ENCODE measurements around the gene FHIT. TPM values are rescaled to one million over a fixed set of nuclear protein-coding genes. Genes with fewer than 3 reads are reported as not detected.

The FHIT gene
- total RNA-seq, 4 donors from 2014 or later = 1.6 to 12.9 (median 7.8) TPM

DNA sequence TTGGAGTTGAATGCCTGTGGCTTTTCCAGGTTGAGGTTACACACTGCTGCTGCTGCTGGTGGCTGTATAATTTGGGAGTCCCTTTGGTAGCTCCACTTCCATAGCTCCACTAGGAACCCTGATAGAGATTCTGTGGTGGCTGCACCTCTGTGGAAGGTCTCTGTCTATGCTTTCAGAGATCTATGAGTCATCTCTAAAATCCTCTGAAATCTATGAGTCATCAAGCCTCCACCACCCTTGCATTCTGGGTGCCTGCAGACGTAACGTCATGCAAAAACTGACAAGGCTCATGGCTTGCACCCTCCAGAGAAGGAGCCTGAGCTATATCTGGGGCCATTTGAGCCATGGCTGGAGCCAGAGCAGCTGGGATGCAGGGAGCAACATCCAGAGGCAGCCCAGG, 1164.4 kb downstream of the FHIT start:
- WGBS, 2 donors = 60 to 94% methylated on average over 2 of the region's 2 CpGs
- TF ChIP-seq EP300 (IDR thresholded peaks at IDR 0.05) (no peak), POLR2A (IDR thresholded peaks at IDR 0.05) (no peak)
- TF ChIP-seq, protein P1, sequence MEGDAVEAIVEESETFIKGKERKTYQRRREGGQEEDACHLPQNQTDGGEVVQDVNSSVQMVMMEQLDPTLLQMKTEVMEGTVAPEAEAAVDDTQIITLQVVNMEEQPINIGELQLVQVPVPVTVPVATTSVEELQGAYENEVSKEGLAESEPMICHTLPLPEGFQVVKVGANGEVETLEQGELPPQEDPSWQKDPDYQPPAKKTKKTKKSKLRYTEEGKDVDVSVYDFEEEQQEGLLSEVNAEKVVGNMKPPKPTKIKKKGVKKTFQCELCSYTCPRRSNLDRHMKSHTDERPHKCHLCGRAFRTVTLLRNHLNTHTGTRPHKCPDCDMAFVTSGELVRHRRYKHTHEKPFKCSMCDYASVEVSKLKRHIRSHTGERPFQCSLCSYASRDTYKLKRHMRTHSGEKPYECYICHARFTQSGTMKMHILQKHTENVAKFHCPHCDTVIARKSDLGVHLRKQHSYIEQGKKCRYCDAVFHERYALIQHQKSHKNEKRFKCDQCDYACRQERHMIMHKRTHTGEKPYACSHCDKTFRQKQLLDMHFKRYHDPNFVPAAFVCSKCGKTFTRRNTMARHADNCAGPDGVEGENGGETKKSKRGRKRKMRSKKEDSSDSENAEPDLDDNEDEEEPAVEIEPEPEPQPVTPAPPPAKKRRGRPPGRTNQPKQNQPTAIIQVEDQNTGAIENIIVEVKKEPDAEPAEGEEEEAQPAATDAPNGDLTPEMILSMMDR (IDR thresholded peaks at IDR 0.05) = no peak
- Histone ChIP-seq H3K27me3 (no peaks in the 10 kb centered on the region), H3K4me1 (no peaks in the 10 kb centered on the region), H3K4me3 (no peak overlapping the region), H3K27ac (no peak overlapping the region), H3K36me3 (no peaks in the 10 kb centered on the region), H3K9me3 (no peaks in the 10 kb centered on the region)
- no peak for DNase-seq (ENCODE audit: low spot score in 2 of 2)

DNA sequence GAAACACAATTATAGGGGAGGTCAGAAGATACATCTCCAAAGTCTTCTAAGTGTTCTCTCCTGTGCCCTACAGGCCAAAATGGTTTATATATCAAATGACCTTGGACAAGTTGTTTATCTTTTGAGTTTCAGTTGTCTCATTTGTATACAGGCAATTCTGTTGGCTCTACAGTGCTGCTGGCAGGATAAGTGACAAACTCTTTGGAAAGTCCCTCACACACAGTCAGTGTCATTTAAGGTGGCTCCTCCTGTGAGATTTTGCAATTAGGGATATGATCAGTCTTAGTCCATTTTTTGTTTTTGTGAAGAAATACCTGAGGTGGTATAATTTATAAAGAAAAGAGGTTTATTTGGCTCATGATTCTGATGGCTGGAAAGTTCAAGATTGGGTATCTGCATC, 1165.6 kb downstream of the FHIT start:
- Histone ChIP-seq H3K36me3 (no peaks in the 10 kb centered on the region), H3K4me1 (peaks cover 0 to 4% (median 0%) of the 10 kb centered on the region in 4 donors), H3K4me3 (no peak overlapping the region), H3K27me3 (no peaks in the 10 kb centered on the region), H3K27ac (no peak overlapping the region), H3K9me3 (no peaks in the 10 kb centered on the region)
- no peak for TF ChIP-seq EP300 (IDR thresholded peaks at IDR 0.05)
- TF ChIP-seq, protein P1 (IDR thresholded peaks at IDR 0.05) = no peak
- TF ChIP-seq POLR2A (IDR thresholded peaks at IDR 0.05) = no peak
- no peak for DNase-seq (ENCODE audit: low spot score in 2 of 2)

DNA sequence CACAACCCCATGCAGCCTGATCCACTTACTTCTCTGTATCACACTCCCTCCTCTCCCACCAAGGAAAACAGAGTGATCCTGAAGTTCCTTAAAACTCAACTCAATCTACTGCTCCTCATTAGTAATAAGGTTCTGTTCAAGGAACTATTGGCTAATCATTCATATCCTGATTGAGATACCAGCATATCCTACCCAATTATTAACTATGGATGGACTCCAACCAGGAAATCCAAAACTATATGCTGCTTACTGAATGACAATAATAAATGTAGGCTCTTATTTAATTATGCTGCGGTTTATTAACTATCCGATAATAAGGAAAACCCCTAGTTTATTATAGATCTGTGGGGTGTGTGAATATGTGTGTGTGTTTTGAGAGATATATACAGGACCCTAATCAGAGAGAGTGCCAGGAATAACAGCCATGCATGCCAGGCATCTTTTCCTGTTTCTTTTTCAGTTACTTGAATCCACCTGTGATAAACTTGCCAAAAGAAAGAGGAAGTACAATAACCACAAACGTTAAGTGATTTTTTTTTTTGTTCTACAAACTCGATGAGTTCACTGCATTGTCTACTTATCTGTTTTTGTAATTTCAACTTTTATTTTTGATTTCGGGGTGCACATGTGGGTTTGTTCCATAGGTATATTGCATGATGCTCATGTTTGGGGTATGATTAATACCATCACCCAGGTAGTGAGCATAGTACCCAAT, 1169.7 kb downstream of the FHIT start:
- no peaks in the 10 kb centered on the region for H3K27me3 ChIP-seq
- TF ChIP-seq, protein P1 (IDR thresholded peaks at IDR 0.05) = no peak
- no peak for TF ChIP-seq POLR2A (IDR thresholded peaks at IDR 0.05)
- TF ChIP-seq EP300 (IDR thresholded peaks at IDR 0.05) = no peak
- no peaks in the 10 kb centered on the region for H3K9me3 ChIP-seq
- H3K4me1 ChIP-seq = peaks cover 0 to 4% (median 0%) of the 10 kb centered on the region in 4 donors
- H3K4me3 ChIP-seq = no peak overlapping the region
- no peaks in the 10 kb centered on the region for H3K36me3 ChIP-seq
- WGBS, 2 donors = 76 to 79% methylated on average over 5 of the region's 5 CpGs
- no peak for DNase-seq (ENCODE audit: low spot score in 2 of 2)
- no peak overlapping the region for H3K27ac ChIP-seq

DNA sequence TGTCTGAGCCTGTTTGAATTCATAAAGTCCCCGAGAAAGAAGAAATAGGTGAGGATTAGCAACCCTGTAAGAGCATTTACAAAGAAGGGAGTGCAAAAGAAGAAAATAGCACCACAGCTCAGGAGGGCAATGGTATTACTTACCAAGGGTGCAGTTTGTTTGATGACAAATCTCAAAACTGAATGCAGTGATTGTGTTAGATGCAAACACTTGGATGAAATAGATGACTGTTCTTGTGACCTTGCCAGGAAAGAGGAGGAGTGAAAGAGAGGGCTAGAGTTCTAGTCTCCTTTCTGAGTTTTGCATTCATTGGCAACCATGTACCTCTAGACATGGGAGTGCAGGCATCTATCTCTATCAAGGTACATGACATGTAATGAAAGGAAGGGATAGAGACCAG, 1170.6 kb downstream of the FHIT start:
- 39 to 50% methylated on average over 1 of the region's 1 CpG for whole genome bisulfite sequencing, 2 donors
- no peak overlapping the region for H3K4me3 ChIP-seq
- TF ChIP-seq POLR2A (IDR thresholded peaks at IDR 0.05) = no peak
- no peak for DNase-seq (ENCODE audit: low spot score in 2 of 2)
- peaks cover 0 to 4% (median 0%) of the 10 kb centered on the region in 4 donors for H3K4me1 ChIP-seq
- no peaks in the 10 kb centered on the region for H3K9me3 ChIP-seq
- H3K27me3 ChIP-seq = no peaks in the 10 kb centered on the region
- H3K27ac ChIP-seq = no peak overlapping the region
- H3K36me3 ChIP-seq = no peaks in the 10 kb centered on the region

DNA sequence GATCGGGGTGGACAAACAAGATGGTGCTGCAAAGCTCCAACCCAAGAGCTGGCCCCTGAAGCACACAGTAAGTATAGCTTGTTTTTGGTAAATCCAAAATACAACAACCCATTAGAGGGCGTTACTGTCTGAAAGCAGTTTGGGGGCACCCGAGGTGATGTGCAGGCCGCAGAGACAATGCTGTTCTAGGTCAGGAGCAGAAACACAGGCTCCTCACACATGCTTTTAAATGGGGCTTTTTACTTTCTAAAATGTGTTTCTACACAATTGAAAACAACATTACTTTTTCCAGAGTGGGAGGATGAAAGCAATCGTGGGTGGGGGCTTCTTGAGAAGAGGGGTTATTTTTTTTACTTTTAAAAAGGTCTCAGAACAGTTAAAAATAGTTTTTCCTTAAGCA, 1172.2 kb downstream of the FHIT start:
- DNase-seq (ENCODE audit: low spot score in 2 of 2) = no peak
- no peaks in the 10 kb centered on the region for H3K9me3 ChIP-seq
- H3K4me3 ChIP-seq = no peak overlapping the region
- TF ChIP-seq EP300 (IDR thresholded peaks at IDR 0.05) (no peak), POLR2A (IDR thresholded peaks at IDR 0.05) (no peak)
- TF ChIP-seq, protein P1 (IDR thresholded peaks at IDR 0.05) = no peak
- 31 to 41% methylated on average over 5 of the region's 5 CpGs for WGBS, 2 donors
- H3K27ac ChIP-seq = no peak overlapping the region
- H3K4me1 ChIP-seq = peaks cover 0 to 4% (median 0%) of the 10 kb centered on the region in 4 donors
- no peaks in the 10 kb centered on the region for H3K36me3 ChIP-seq
- H3K27me3 ChIP-seq = no peaks in the 10 kb centered on the region
